Mesodermal cell (in vitro differentiated cells): ENCODE measurements around the gene DDX4.

Experiments used
- H3K27ac ChIP-seq: 2 replicates; pipeline ENCODE4 v1.7.0; 2013; ENCODE audit warnings: mild to moderate bottlenecking, low read depth, low read length, moderate library complexity; ENCODE audit not compliant: severe bottlenecking
- H3K36me3 ChIP-seq: 2 replicates; pipeline ENCODE4 v1.7.1; 2013; ENCODE audit warnings: mild to moderate bottlenecking, low read length, moderate library complexity; ENCODE audit not compliant: control insufficient read depth, insufficient read depth
- H3K4me1 ChIP-seq: one replicate; pipeline ENCODE4 v1.7.1; 2013; ENCODE audit warnings: mild to moderate bottlenecking, low read length; ENCODE audit not compliant: insufficient read depth, control insufficient read depth, poor library complexity, severe bottlenecking
- H3K4me3 ChIP-seq: 2 replicates; pipeline ENCODE4 v1.7.0; 2013; ENCODE audit warnings: low read length, control low read depth, mild to moderate bottlenecking; ENCODE audit not compliant: insufficient read depth, poor library complexity, severe bottlenecking; ENCODE audit errors: extremely low read depth
- H3K9me3 ChIP-seq: 2 replicates; pipeline ENCODE4 v1.7.1; 2013; ENCODE audit warnings: mild to moderate bottlenecking, low read length, moderate library complexity; ENCODE audit not compliant: control insufficient read depth
- WGBS, 2 experiments: methylation state at CpG; one replicate each; pipeline ENCODE4 v1.1.5; 2013; ENCODE audit warnings: missing lambda C conversion rate in 2 of 2; ENCODE audit not compliant: insufficient coverage in 2 of 2; 5-methylcytosine and 5-hydroxymethylcytosine counted together

Gene DDX4

DNA sequence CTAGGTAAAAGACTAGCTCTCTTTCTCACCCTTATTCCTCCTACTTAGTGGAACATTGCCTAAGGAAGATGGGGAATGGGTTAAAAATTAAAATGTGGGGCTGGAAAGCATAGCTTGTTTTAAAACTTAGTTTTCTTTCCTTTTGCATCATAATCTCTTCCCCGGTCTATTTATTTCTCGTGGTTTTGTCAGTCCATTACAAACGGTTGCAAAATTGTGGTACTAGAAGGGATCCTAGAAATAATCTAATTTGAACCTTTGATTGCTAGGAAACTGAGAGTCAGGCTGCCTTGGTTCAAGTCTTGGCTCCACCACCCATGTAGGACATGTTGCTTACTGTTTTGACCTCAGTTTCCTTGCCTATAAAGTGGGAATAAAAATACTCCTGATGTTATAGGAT, 114.6 kb downstream of the DDX4 start:
- H3K9me3 ChIP-seq: no peaks in the 10 kb centered on the region
- H3K36me3 ChIP-seq: no peaks in the 10 kb centered on the region
- H3K4me1 ChIP-seq: peaks cover 26% of the 10 kb centered on the region
- H3K27ac ChIP-seq: no peak overlapping the region
- no peak overlapping the region for H3K4me3 ChIP-seq
- 90 to 100% methylated on average over 1 to 2 of the region's 3 CpGs for WGBS, 2 experiments

GRCh38 chr5:55853041-55853670, 115.3 kb downstream of the DDX4 start:
- 90 to 94% methylated on average over 2 to 3 of the region's 3 CpGs for WGBS, 2 experiments
- no peak overlapping the region for H3K27ac ChIP-seq
- H3K9me3 ChIP-seq: no peaks in the 10 kb centered on the region

GRCh38 chr5:55853818-55854217, 116.0 kb downstream of the DDX4 start:
- no peak overlapping the region for H3K4me3 ChIP-seq
- H3K27ac ChIP-seq: no peak overlapping the region
- H3K4me1 ChIP-seq: peaks cover 26% of the 10 kb centered on the region
- no peaks in the 10 kb centered on the region for H3K9me3 ChIP-seq
- H3K36me3 ChIP-seq: no peaks in the 10 kb centered on the region
- WGBS, 2 experiments: no CpG with 5 or more reads among the region's 3 CpGs

More at GRCh38 chr5:55853041-55853670, 115.3 kb downstream of the DDX4 start:
- H3K36me3 ChIP-seq: no peaks in the 10 kb centered on the region
- H3K4me3 ChIP-seq: no peak overlapping the region
- peaks cover 26% of the 10 kb centered on the region for H3K4me1 ChIP-seq

GRCh38 chr5:55855509-55855908, 117.6 kb downstream of the DDX4 start:
- Histone ChIP-seq H3K9me3 (no peaks in the 10 kb centered on the region), H3K4me1 (peaks cover 15% of the 10 kb centered on the region), H3K27ac (no peak overlapping the region), H3K4me3 (no peak overlapping the region), H3K36me3 (no peaks in the 10 kb centered on the region)
- WGBS, 2 experiments: 80 to 83% methylated on average over 3 to 4 of the region's 5 CpGs

- peaks cover 8% of the 10 kb centered on the region for H3K9me3 ChIP-seq
- H3K4me3 ChIP-seq: no peak overlapping the region
- H3K36me3 ChIP-seq: no peaks in the 10 kb centered on the region
- no peak overlapping the region for H3K27ac ChIP-seq
- peaks cover 9% of the 10 kb centered on the region for H3K4me1 ChIP-seq
- 97 to 100% methylated on average over 1 to 4 of the region's 5 CpGs for whole genome bisulfite sequencing, 2 experiments
Measured at GRCh38 chr5:55856516-55857246, 118.8 kb downstream of the DDX4 start.

- H3K4me3 ChIP-seq: no peak overlapping the region
- H3K36me3 ChIP-seq: no peaks in the 10 kb centered on the region
- peaks cover 7% of the 10 kb centered on the region for H3K4me1 ChIP-seq
- no peak overlapping the region for H3K27ac ChIP-seq
- H3K9me3 ChIP-seq: peaks cover 8% of the 10 kb centered on the region
- 53% methylated on average over 2 of the region's 4 CpGs; no CpG with 5 or more reads in 1 of the 2 experiments for WGBS, 2 experiments
Measured at GRCh38 chr5:55857247-55857640, 119.4 kb downstream of the DDX4 start.

- no CpG with 5 or more reads among the region's 2 CpGs for WGBS, 2 experiments
- Histone ChIP-seq H3K36me3 (no peaks in the 10 kb centered on the region), H3K4me3 (no peak overlapping the region), H3K9me3 (peaks cover 8% of the 10 kb centered on the region), H3K4me1 (peaks cover 7% of the 10 kb centered on the region), H3K27ac (no peak overlapping the region)
Measured at GRCh38 chr5:55858104-55858503, 120.2 kb downstream of the DDX4 start.

- no peaks in the 10 kb centered on the region for H3K36me3 ChIP-seq
- H3K4me3 ChIP-seq: no peak overlapping the region
- 100% methylated on average over 1 of the region's 3 CpGs; no CpG with 5 or more reads in 1 of the 2 experiments for WGBS, 2 experiments
- peaks cover 8% of the 10 kb centered on the region for H3K9me3 ChIP-seq
- no peaks in the 10 kb centered on the region for H3K4me1 ChIP-seq
- H3K27ac ChIP-seq: no peak overlapping the region
Measured at GRCh38 chr5:55860288-55860687, 122.4 kb downstream of the DDX4 start.

GRCh38 chr5:55860709-55861108, 122.8 kb downstream of the DDX4 start:
- no peak overlapping the region for H3K27ac ChIP-seq
- 92 to 100% methylated on average over 1 to 4 of the region's 4 CpGs for WGBS, 2 experiments
- H3K4me3 ChIP-seq: no peak overlapping the region
- H3K4me1 ChIP-seq: no peaks in the 10 kb centered on the region
- H3K36me3 ChIP-seq: no peaks in the 10 kb centered on the region
- peaks cover 8% of the 10 kb centered on the region for H3K9me3 ChIP-seq

GRCh38 chr5:55864606-55865541, 127.0 kb downstream of the DDX4 start:
- 84 to 94% methylated on average over 4 to 6 of the region's 9 CpGs for WGBS, 2 experiments
- H3K36me3 ChIP-seq: no peaks in the 10 kb centered on the region
- no peak overlapping the region for H3K27ac ChIP-seq
- peaks cover 9% of the 10 kb centered on the region for H3K4me1 ChIP-seq
- H3K9me3 ChIP-seq: peaks cover 8% of the 10 kb centered on the region
- no peak overlapping the region for H3K4me3 ChIP-seq
